Upper lobe of left lung (tissue), 6 donors: ENCODE data around the gene TBXAS1. TPM values are rescaled to one million over a fixed set of nuclear protein-coding genes. Genes with fewer than 3 reads are reported as not detected.
A peak's percentile ranks its signal among the peaks of the same experiment; 100 is the strongest.

Experiments used
- ATAC-seq, 2 donors: fragments of 200-7000 bp; cut with Tn5 transposase; one replicate each; pipeline ENCODE4 v1.9.1; 2022; ENCODE audit warnings: mild to moderate bottlenecking in 2 of 2, moderate library complexity in 2 of 2; ENCODE audit not compliant: low FRiP score in 2 of 2
- DNase-seq, 2 donors: peaks; one replicate each; pipeline ENCODE4 v3.0.0-alpha.2; 2019 to 2020
- H3K27ac ChIP-seq, 4 donors: fragments of 200-600 bp; sonication (generic); one replicate each; pipeline ENCODE4 v1.5.1; 2016 to 2019
- H3K27me3 ChIP-seq, 4 donors: fragments of 200-600 bp; sonication (generic); one replicate each; pipeline ENCODE4 v1.5.1; 2017 to 2019
- H3K36me3 ChIP-seq, 4 donors: fragments of 200-600 bp; sonication (generic); one replicate each; pipeline ENCODE4 v1.5.1; 2016 to 2019
- H3K4me1 ChIP-seq, 4 donors: fragments of 200-600 bp; sonication (generic); one replicate each; pipeline ENCODE4 v1.5.1; 2018 to 2019
- H3K4me3 ChIP-seq, 4 donors: fragments of 200-600 bp; sonication (generic); one replicate each; pipeline ENCODE4 v1.5.1; 2017 to 2019; ENCODE audit warnings: mild to moderate bottlenecking in 2 of 4, moderate library complexity in 1 of 4
- H3K9me3 ChIP-seq, 4 donors: fragments of 200-600 bp; sonication (generic); one replicate each; pipeline ENCODE4 v1.5.1; 2018 to 2019
- EP300 ChIP-seq, 4 donors: sonication (generic); formaldehyde crosslinking; IDR thresholded peaks; one replicate each; pipeline ENCODE4 v1.5.1; 2017; ENCODE audit warnings: antibody characterized with exemption in 4 of 4, control low read depth in 2 of 4
- POLR2A ChIP-seq, 4 donors: fragments of 450-650 bp; IDR thresholded peaks; one replicate each; pipeline ENCODE4 v1.5.1; 2016 to 2017; ENCODE audit warnings: antibody characterized with exemption in 4 of 4, mild to moderate bottlenecking in 2 of 4
- POLR2AphosphoS5 ChIP-seq, 2 donors: sonication (generic); formaldehyde crosslinking; IDR thresholded peaks; one replicate each; pipeline ENCODE4 v1.5.1; 2017; ENCODE audit warnings: antibody characterized with exemption in 2 of 2
- WGBS, 2 donors: methylation state at CpG; one replicate each; pipeline ENCODE4 v1.1.5; 2017 to 2018; 5-methylcytosine and 5-hydroxymethylcytosine counted together
- total RNA-seq, 6 donors: library from RNA; depleted of rRNA in 4 of 6; stranded (reverse); fragments of >200 nt in 4 of 6; gene quantifications; one replicate each; pipeline versions ENCODE4 v1.1.0 to v1.2.1, GENCODE V29; 2016 to 2021
- TF ChIP-seq, protein P1 (sequence below), 6 experiments: fragments of 450-650 bp in 4 of 6; fragments of 200-600 bp in 2 of 6; sonication (generic) in 2 of 6; IDR thresholded peaks; one replicate each; pipeline ENCODE4 v1.5.1; 2016 to 2019; ENCODE audit warnings: antibody characterized with exemption in 6 of 6
- donor health status: DM: no; HTN: no; CAD: no; lungs with moderate emphysema.
- donor health status: DM: no; HTN: yes; CAD: no; lungs with severe emphysema.

The TBXAS1 gene
- total RNA-seq, 6 donors from 2014 or later, result 62.8 to 317 (median 85.6) TPM

DNA sequence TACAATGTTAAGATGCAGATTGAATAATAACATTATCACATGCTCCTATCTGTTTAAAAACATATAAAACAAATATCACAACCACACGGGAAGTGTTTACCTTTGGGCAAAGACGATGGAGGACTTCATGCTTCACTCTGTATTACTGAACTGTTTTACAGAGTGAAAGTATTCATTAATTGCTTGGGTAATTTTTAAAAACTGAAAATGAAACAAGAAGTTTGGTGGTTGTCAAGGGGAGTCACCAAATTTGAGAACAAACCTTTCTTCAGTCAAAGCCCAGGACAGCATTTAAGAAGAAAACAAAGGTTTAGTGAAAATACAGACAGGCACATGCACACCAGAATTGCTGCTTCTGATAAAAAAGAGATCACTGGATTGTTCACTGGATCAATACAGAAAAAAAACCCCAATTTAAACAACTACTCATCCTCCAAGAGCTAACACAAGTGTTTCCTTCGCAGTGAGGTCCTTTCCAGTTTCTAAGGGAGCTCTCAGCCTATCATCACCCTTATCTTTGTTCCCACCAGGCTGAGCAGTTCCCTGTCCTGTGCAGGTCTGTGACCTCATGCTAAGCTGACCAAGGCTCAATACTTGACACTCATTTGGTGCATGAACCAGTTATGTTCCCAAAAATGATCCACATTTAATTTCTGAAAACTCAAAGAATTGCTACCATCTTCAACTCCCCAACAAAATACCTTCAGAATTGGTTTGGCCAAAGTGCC lies 224.9 kb downstream of the TBXAS1 start:
- no peaks in the 10 kb centered on the region for H3K9me3 ChIP-seq
- TF ChIP-seq EP300 (IDR thresholded peaks at IDR 0.05), result no peak
- TF ChIP-seq POLR2AphosphoS5 (IDR thresholded peaks at IDR 0.05), result no peak
- no peak for TF ChIP-seq POLR2A (IDR thresholded peaks at IDR 0.05)
- TF ChIP-seq, protein P1, sequence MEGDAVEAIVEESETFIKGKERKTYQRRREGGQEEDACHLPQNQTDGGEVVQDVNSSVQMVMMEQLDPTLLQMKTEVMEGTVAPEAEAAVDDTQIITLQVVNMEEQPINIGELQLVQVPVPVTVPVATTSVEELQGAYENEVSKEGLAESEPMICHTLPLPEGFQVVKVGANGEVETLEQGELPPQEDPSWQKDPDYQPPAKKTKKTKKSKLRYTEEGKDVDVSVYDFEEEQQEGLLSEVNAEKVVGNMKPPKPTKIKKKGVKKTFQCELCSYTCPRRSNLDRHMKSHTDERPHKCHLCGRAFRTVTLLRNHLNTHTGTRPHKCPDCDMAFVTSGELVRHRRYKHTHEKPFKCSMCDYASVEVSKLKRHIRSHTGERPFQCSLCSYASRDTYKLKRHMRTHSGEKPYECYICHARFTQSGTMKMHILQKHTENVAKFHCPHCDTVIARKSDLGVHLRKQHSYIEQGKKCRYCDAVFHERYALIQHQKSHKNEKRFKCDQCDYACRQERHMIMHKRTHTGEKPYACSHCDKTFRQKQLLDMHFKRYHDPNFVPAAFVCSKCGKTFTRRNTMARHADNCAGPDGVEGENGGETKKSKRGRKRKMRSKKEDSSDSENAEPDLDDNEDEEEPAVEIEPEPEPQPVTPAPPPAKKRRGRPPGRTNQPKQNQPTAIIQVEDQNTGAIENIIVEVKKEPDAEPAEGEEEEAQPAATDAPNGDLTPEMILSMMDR (IDR thresholded peaks at IDR 0.05), result no peak
- ATAC-seq (no peak), DNase-seq (no peak)
- WGBS, 2 donors, result 44 to 50% methylated on average over 3 of the region's 3 CpGs
- H3K27ac ChIP-seq, result peak overlapping the region in 2 of 4 donors; percentile 38 to 42
- peaks cover 8 to 38% (median 21%) of the 10 kb centered on the region in 4 donors for H3K4me1 ChIP-seq
- H3K36me3 ChIP-seq, result peaks cover 0 to 36% (median 5%) of the 10 kb centered on the region in 4 donors
- no peaks in the 10 kb centered on the region for H3K27me3 ChIP-seq
- H3K4me3 ChIP-seq, result no peak overlapping the region

GRCh38 chr7:140054751-140055150 lies 225.7 kb downstream of the TBXAS1 start:
- Histone ChIP-seq H3K4me3 (no peak overlapping the region), H3K27me3 (no peaks in the 10 kb centered on the region), H3K4me1 (peaks cover 8 to 38% (median 22%) of the 10 kb centered on the region in 4 donors), H3K9me3 (no peaks in the 10 kb centered on the region), H3K27ac (peak overlapping the region in 2 of 4 donors; percentile 38 to 42), H3K36me3 (peaks cover 0 to 36% (median 5%) of the 10 kb centered on the region in 4 donors)
- DNase-seq (no peak), ATAC-seq (no peak)
- TF ChIP-seq, protein P1 (IDR thresholded peaks at IDR 0.05), result no peak
- TF ChIP-seq POLR2A (IDR thresholded peaks at IDR 0.05) (no peak), EP300 (IDR thresholded peaks at IDR 0.05) (no peak), POLR2AphosphoS5 (IDR thresholded peaks at IDR 0.05) (no peak)
- WGBS, 2 donors, result 81 to 91% methylated on average over 4 of the region's 4 CpGs

GRCh38 chr7:140055833-140056232 lies 226.8 kb downstream of the TBXAS1 start:
- Histone ChIP-seq H3K4me1 (peaks cover 17 to 38% (median 29%) of the 10 kb centered on the region in 4 donors), H3K36me3 (peaks cover 0 to 36% (median 5%) of the 10 kb centered on the region in 4 donors), H3K27me3 (no peaks in the 10 kb centered on the region), H3K9me3 (no peaks in the 10 kb centered on the region), H3K27ac (peak overlapping the region in 1 of 4 donors; percentile 53), H3K4me3 (no peak overlapping the region)
- no peak for DNase-seq
- 89 to 100% methylated on average over 1 to 2 of the region's 2 CpGs for WGBS, 2 donors
- no peak for ATAC-seq
- TF ChIP-seq EP300 (IDR thresholded peaks at IDR 0.05), result no peak
- no peak for TF ChIP-seq POLR2AphosphoS5 (IDR thresholded peaks at IDR 0.05)
- TF ChIP-seq, protein P1 (IDR thresholded peaks at IDR 0.05), result no peak
- TF ChIP-seq POLR2A (IDR thresholded peaks at IDR 0.05), result no peak

- Histone ChIP-seq H3K27ac (peak overlapping the region; percentile 1 to 53 (median 16)), H3K36me3 (peaks cover 0 to 35% (median 5%) of the 10 kb centered on the region in 4 donors), H3K4me3 (no peak overlapping the region), H3K4me1 (peaks cover 25 to 46% (median 35%) of the 10 kb centered on the region in 4 donors), H3K27me3 (no peaks in the 10 kb centered on the region), H3K9me3 (no peaks in the 10 kb centered on the region)
- TF ChIP-seq EP300 (IDR thresholded peaks at IDR 0.05), result no peak
- TF ChIP-seq, protein P1 (IDR thresholded peaks at IDR 0.05), result no peak
- TF ChIP-seq POLR2AphosphoS5 (IDR thresholded peaks at IDR 0.05), result no peak
- TF ChIP-seq POLR2A (IDR thresholded peaks at IDR 0.05), result no peak
- no peak for ATAC-seq
- WGBS, 2 donors, result 79 to 89% methylated on average over 5 of the region's 5 CpGs
- DNase-seq, result no peak
These were observed 227.5 kb downstream of the TBXAS1 start for GRCh38 chr7:140056431-140057142.
